ENCODE results near the gene R3HDM2. TPM values are rescaled to one million over a fixed set of nuclear protein-coding genes. Genes with fewer than 3 reads are reported as not detected.

Gene R3HDM2
- total RNA-seq, 1 experiment from 2014 or later: 45.4 TPM

DNA sequence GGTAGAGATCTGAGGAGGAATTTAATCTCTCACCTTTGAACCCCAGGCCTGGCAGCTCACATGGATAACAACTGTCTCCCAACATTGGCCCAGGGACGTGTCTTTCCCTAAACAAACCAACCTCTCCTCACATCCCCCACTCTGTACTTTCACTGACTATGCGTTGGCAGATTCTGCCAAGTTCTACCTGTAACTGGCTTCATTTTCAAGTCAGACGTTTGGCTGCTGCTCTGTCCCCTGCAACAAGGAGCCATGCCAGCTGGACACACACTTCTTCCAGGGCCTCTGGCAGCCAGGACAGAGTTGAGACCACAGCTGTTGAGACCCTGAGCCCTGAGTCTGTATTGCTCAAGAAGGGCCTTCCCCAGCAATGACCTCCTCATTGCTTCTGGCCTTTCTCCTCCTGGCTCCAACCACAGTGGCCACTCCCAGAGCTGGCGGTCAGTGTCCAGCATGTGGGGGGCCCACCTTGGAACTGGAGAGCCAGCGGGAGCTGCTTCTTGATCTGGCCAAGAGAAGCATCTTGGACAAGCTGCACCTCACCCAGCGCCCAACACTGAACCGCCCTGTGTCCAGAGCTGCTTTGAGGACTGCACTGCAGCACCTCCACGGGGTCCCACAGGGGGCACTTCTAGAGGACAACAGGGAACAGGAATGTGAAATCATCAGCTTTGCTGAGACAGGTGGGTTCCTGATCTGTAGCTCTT is 3.8 kb upstream of the R3HDM2 start, which contains the start of gene INHBC:
TSS of gene INHBC (plus strand) at position 268 of the 707 bp plus-strand sequence. CDS start at position 371, 103 bp downstream.
- intact Hi-C loops (cut with micrococcal nuclease): no loop called here
- Histone ChIP-seq H3K9me3 (ENCODE audit: control insufficient read depth in 1 of 2, insufficient read depth in 1 of 2, low read depth in 1 of 2, low read length in 2 of 2) (no peaks in the 10 kb centered on the region), H2AFZ (ENCODE audit: low read depth, low read length, poor library complexity, severe bottlenecking) (no peak within 1 kb of the TSS), H3K9me2 (ENCODE audit: insufficient read depth) (no peaks in the 10 kb centered on the region), H3K27ac (ENCODE audit: low read depth, low read length) (no peak within 1 kb of the TSS), H3K4me2 (ENCODE audit: low read length) (no peak within 1 kb of the TSS), H3K27me3 (ENCODE audit: insufficient read depth, low read length) (no peaks in the 10 kb centered on the region), H3K79me2 (ENCODE audit: insufficient read depth, low read length) (peaks cover 7% of the 10 kb centered on the region), H3K4me3 (replicated peaks in 1 of 2; ENCODE audit: low read depth in 1 of 2, low read length in 2 of 2) (no peak within 1 kb of the TSS), H3K36me3 (ENCODE audit: control insufficient read depth in 1 of 2, insufficient read depth in 2 of 2, low read length in 2 of 2) (no peaks in the 10 kb centered on the region), H3K9ac (ENCODE audit: low read length) (no peak within 1 kb of the TSS), H4K20me1 (ENCODE audit: insufficient read depth) (no peaks in the 10 kb centered on the region), H3K4me1 (ENCODE audit: control insufficient read depth in 1 of 2, insufficient read depth in 2 of 2, low read length in 2 of 2) (peaks cover 4 to 14% of the 10 kb centered on the region in 2 experiments; a peak in 3 of 4 replicates)
- TF ChIP-seq, protein P1, sequence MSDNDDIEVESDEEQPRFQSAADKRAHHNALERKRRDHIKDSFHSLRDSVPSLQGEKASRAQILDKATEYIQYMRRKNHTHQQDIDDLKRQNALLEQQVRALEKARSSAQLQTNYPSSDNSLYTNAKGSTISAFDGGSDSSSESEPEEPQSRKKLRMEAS (IDR thresholded peaks at IDR 0.05): no peak
- TF ChIP-seq ZNF274 (IDR thresholded peaks at IDR 0.05; ENCODE audit: low read depth, low read length) (no peak), SIN3A (IDR thresholded peaks at IDR 0.05; ENCODE audit: low read depth) (no peak), EZH2 (IDR thresholded peaks at IDR 0.05) (no peak)
- TF ChIP-seq, protein P2, sequence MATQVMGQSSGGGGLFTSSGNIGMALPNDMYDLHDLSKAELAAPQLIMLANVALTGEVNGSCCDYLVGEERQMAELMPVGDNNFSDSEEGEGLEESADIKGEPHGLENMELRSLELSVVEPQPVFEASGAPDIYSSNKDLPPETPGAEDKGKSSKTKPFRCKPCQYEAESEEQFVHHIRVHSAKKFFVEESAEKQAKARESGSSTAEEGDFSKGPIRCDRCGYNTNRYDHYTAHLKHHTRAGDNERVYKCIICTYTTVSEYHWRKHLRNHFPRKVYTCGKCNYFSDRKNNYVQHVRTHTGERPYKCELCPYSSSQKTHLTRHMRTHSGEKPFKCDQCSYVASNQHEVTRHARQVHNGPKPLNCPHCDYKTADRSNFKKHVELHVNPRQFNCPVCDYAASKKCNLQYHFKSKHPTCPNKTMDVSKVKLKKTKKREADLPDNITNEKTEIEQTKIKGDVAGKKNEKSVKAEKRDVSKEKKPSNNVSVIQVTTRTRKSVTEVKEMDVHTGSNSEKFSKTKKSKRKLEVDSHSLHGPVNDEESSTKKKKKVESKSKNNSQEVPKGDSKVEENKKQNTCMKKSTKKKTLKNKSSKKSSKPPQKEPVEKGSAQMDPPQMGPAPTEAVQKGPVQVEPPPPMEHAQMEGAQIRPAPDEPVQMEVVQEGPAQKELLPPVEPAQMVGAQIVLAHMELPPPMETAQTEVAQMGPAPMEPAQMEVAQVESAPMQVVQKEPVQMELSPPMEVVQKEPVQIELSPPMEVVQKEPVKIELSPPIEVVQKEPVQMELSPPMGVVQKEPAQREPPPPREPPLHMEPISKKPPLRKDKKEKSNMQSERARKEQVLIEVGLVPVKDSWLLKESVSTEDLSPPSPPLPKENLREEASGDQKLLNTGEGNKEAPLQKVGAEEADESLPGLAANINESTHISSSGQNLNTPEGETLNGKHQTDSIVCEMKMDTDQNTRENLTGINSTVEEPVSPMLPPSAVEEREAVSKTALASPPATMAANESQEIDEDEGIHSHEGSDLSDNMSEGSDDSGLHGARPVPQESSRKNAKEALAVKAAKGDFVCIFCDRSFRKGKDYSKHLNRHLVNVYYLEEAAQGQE (IDR thresholded peaks at IDR 0.05; ENCODE audit: low read depth): no peak
- TF ChIP-seq, protein P3, sequence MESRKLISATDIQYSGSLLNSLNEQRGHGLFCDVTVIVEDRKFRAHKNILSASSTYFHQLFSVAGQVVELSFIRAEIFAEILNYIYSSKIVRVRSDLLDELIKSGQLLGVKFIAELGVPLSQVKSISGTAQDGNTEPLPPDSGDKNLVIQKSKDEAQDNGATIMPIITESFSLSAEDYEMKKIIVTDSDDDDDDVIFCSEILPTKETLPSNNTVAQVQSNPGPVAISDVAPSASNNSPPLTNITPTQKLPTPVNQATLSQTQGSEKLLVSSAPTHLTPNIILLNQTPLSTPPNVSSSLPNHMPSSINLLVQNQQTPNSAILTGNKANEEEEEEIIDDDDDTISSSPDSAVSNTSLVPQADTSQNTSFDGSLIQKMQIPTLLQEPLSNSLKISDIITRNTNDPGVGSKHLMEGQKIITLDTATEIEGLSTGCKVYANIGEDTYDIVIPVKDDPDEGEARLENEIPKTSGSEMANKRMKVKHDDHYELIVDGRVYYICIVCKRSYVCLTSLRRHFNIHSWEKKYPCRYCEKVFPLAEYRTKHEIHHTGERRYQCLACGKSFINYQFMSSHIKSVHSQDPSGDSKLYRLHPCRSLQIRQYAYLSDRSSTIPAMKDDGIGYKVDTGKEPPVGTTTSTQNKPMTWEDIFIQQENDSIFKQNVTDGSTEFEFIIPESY (IDR thresholded peaks at IDR 0.05; ENCODE audit: extremely low read depth, insufficient replicate concordance, low read length): no peak
- TF ChIP-seq, protein P4, sequence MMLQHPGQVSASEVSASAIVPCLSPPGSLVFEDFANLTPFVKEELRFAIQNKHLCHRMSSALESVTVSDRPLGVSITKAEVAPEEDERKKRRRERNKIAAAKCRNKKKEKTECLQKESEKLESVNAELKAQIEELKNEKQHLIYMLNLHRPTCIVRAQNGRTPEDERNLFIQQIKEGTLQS (IDR thresholded peaks at IDR 0.05): no peak
- DNase-seq (ENCODE audit: low read depth, low spot score) (no peak), ATAC-seq (no peak)
- CTCF ChIA-PET: no interaction called here
- no TSS peak for BruUV-seq (replicated peaks)
- POLR2A ChIA-PET: no interaction called here
- RAD21 ChIA-PET (ENCODE audit: low non-redundant PET in 1 of 2, low total read pairs in 2 of 2, uncharacterized antibody in 2 of 2, unreplicated experiment in 2 of 2): no interaction called here

Measured in HCT116 (cell line).